ENCODE measurements around the gene MBD6.

The MBD6 gene

DNA sequence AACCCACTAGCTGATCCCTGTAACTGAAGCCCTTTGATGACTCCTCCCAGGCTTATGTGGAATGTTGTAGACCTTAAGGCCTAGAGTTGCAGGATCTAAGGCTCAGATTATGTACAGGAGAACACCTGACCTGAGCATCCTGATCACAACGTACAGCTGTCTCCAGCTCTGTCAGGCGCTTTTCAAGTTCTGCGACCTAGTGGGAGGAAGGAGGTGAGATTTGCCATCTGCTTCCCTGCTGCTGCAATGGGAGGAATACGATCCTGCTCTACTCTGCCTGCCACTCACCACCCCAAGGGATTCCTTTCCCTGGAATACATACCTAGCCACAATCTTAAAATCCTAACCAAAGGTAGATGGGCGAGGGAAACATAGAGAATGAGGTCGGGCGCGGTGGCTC, 10.5 kb downstream of the MBD6 start:
- ATAC-seq, result no peak
- TF ChIP-seq ZNF565 (CRISPR knock-in tag; conservative IDR thresholded peaks at IDR 0.05; ENCODE audit: low read depth) (no peak), ESRRG (CRISPR knock-in tag; IDR thresholded peaks at IDR 0.05) (no peak), PPARA (CRISPR knock-in tag; IDR thresholded peaks at IDR 0.05; ENCODE audit: borderline replicate concordance) (no peak), TOX (CRISPR knock-in tag; IDR thresholded peaks at IDR 0.05; ENCODE audit: borderline replicate concordance) (no peak), CSDC2 (CRISPR knock-in tag; IDR thresholded peaks at IDR 0.05) (no peak), ZNF8 (CRISPR knock-in tag; IDR thresholded peaks at IDR 0.05) (no peak), ISL1 (CRISPR knock-in tag; IDR thresholded peaks at IDR 0.05) (no peak), TCF4 (CRISPR knock-in tag; IDR thresholded peaks at IDR 0.05; ENCODE audit: borderline replicate concordance) (no peak), ZC3H10 (CRISPR knock-in tag; IDR thresholded peaks at IDR 0.05) (no peak), OSR1 (CRISPR knock-in tag; IDR thresholded peaks at IDR 0.05) (no peak), GLIS3 (CRISPR knock-in tag; IDR thresholded peaks at IDR 0.05) (no peak)
- TF ChIP-seq, protein P1, sequence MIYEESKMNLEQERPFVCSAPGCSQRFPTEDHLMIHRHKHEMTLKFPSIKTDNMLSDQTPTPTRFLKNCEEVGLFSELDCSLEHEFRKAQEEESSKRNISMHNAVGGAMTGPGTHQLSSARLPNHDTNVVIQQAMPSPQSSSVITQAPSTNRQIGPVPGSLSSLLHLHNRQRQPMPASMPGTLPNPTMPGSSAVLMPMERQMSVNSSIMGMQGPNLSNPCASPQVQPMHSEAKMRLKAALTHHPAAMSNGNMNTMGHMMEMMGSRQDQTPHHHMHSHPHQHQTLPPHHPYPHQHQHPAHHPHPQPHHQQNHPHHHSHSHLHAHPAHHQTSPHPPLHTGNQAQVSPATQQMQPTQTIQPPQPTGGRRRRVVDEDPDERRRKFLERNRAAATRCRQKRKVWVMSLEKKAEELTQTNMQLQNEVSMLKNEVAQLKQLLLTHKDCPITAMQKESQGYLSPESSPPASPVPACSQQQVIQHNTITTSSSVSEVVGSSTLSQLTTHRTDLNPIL (CRISPR knock-in tag; IDR thresholded peaks at IDR 0.05; ENCODE audit: low read depth), result no peak

DNA sequence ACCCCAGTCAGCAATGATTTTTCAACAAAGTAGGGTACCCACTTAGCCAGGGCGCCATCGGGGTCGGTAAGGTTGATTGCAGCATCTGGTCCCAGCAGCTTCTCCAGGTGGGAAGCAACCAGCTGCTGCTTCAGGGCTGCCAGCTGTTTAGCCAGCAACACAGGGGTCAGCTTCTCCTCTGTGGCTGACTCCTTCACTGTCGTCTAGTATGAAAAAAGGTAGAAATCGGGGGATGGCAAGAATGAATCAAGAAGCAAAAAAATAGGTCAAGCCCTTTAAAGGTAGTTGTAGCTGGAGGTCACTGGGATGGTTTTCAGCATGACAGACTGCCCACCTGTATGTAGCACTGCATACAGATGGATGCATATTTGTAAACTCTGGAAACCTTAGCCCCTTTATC, 11.6 kb downstream of the MBD6 start:
- ATAC-seq, result no peak
- TF ChIP-seq OSR1 (CRISPR knock-in tag; IDR thresholded peaks at IDR 0.05) (no peak), ZNF565 (CRISPR knock-in tag; conservative IDR thresholded peaks at IDR 0.05; ENCODE audit: low read depth) (no peak), ISL1 (CRISPR knock-in tag; IDR thresholded peaks at IDR 0.05) (no peak), ZNF70 (CRISPR knock-in tag; IDR thresholded peaks at IDR 0.05) (no peak), RARB (CRISPR knock-in tag; IDR thresholded peaks at IDR 0.05) (no peak), ZFP3 (CRISPR knock-in tag; IDR thresholded peaks at IDR 0.05) (no peak), SNAI2 (CRISPR knock-in tag; IDR thresholded peaks at IDR 0.05) (no peak), CSDC2 (CRISPR knock-in tag; IDR thresholded peaks at IDR 0.05) (no peak), ZFP30 (CRISPR knock-in tag; IDR thresholded peaks at IDR 0.05) (no peak)
- TF ChIP-seq, protein P2, sequence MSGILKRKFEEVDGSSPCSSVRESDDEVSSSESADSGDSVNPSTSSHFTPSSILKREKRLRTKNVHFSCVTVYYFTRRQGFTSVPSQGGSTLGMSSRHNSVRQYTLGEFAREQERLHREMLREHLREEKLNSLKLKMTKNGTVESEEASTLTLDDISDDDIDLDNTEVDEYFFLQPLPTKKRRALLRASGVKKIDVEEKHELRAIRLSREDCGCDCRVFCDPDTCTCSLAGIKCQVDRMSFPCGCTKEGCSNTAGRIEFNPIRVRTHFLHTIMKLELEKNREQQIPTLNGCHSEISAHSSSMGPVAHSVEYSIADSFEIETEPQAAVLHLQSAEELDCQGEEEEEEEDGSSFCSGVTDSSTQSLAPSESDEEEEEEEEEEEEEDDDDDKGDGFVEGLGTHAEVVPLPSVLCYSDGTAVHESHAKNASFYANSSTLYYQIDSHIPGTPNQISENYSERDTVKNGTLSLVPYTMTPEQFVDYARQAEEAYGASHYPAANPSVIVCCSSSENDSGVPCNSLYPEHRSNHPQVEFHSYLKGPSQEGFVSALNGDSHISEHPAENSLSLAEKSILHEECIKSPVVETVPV (CRISPR knock-in tag; IDR thresholded peaks at IDR 0.05), result no peak
- TF ChIP-seq, protein P1 (CRISPR knock-in tag; IDR thresholded peaks at IDR 0.05; ENCODE audit: low read depth), result no peak
- TF ChIP-seq, protein P3, sequence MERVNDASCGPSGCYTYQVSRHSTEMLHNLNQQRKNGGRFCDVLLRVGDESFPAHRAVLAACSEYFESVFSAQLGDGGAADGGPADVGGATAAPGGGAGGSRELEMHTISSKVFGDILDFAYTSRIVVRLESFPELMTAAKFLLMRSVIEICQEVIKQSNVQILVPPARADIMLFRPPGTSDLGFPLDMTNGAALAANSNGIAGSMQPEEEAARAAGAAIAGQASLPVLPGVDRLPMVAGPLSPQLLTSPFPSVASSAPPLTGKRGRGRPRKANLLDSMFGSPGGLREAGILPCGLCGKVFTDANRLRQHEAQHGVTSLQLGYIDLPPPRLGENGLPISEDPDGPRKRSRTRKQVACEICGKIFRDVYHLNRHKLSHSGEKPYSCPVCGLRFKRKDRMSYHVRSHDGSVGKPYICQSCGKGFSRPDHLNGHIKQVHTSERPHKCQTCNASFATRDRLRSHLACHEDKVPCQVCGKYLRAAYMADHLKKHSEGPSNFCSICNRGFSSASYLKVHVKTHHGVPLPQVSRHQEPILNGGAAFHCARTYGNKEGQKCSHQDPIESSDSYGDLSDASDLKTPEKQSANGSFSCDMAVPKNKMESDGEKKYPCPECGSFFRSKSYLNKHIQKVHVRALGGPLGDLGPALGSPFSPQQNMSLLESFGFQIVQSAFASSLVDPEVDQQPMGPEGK (CRISPR knock-in tag; IDR thresholded peaks at IDR 0.05; ENCODE audit: borderline replicate concordance), result no peak
- TF ChIP-seq, protein P4, sequence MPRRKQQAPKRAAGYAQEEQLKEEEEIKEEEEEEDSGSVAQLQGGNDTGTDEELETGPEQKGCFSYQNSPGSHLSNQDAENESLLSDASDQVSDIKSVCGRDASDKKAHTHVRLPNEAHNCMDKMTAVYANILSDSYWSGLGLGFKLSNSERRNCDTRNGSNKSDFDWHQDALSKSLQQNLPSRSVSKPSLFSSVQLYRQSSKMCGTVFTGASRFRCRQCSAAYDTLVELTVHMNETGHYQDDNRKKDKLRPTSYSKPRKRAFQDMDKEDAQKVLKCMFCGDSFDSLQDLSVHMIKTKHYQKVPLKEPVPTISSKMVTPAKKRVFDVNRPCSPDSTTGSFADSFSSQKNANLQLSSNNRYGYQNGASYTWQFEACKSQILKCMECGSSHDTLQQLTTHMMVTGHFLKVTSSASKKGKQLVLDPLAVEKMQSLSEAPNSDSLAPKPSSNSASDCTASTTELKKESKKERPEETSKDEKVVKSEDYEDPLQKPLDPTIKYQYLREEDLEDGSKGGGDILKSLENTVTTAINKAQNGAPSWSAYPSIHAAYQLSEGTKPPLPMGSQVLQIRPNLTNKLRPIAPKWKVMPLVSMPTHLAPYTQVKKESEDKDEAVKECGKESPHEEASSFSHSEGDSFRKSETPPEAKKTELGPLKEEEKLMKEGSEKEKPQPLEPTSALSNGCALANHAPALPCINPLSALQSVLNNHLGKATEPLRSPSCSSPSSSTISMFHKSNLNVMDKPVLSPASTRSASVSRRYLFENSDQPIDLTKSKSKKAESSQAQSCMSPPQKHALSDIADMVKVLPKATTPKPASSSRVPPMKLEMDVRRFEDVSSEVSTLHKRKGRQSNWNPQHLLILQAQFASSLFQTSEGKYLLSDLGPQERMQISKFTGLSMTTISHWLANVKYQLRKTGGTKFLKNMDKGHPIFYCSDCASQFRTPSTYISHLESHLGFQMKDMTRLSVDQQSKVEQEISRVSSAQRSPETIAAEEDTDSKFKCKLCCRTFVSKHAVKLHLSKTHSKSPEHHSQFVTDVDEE (CRISPR knock-in tag; IDR thresholded peaks at IDR 0.05), result no peak

DNA sequence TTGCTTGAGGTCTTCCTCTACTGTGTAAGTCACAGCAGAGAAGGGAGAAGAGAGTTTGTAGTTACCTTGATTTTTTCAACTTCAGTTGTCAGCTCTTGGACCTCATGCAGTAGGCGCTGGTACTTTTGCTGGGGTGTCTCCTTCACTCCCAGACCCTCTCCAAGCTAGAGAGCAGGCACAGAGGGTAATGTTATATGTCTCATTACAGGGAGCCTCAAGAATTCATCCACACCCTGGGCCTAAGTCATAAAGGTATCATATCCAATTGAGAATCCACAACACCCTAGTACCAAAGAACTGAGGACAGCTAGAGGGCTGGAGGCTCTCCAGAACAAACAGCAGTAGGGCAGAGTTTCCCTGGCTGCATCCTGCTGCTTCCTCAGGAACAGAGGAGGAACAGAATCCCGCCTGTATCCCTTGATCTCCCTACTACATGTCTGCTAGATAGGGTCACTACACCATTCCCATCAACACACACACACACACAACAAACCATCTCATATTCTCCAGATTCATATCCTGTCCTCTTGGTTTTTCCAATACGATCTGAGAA, 12.4 kb downstream of the MBD6 start:
- ATAC-seq, result no peak
- TF ChIP-seq, protein P3 (CRISPR knock-in tag; IDR thresholded peaks at IDR 0.05; ENCODE audit: borderline replicate concordance), result no peak

All from SK-N-SH treated with all-trans-retinoic acid at 6 μM for 48 hours (cell line).